AG04450 (cell line): ENCODE measurements around the gene ERFE. TPM values are rescaled to one million over a fixed set of nuclear protein-coding genes. Genes with fewer than 3 reads are reported as not detected.

Experiments
- CTCF ChIA-PET: fragments of 300-600, 350-600 bp; formaldehyde crosslinking; extraction: SDS; loops from one replicate; lab custom pipeline; 2022; ENCODE audit warnings: antibody characterized with exemption, inconsistent platforms; lab: Charles Lee
- POLR2A ChIA-PET: fragments of 350-600 bp; formaldehyde crosslinking; extraction: SDS; loops from one replicate; lab custom pipeline; 2021; ENCODE audit warnings: antibody characterized with exemption, inconsistent platforms; lab: Yijun Ruan, JAX
- DNase-seq: peaks from one replicate; pipeline ENCODE4 v3.0.0-alpha.2; 2011; ENCODE audit warnings: low read depth, low spot score
- H3K27ac ChIP-seq: one replicate; pipeline ENCODE4 v1.5.1; 2012; ENCODE audit warnings: low read depth, low read length, control low read depth
- H3K27me3 ChIP-seq: one replicate; pipeline ENCODE4 v1.6.0; 2012; ENCODE audit warnings: low read length; ENCODE audit not compliant: control insufficient read depth, insufficient read depth
- H3K4me3 ChIP-seq: 2 replicates; pipeline ENCODE4 v1.5.1; 2011; ENCODE audit warnings: mild to moderate bottlenecking, low read depth, low read length, control low read depth
- H3K9me3 ChIP-seq: 2 replicates; pipeline ENCODE4 v1.5.1; 2012; ENCODE audit warnings: low read length; ENCODE audit not compliant: control insufficient read depth, insufficient read depth
- CTCF ChIP-seq: IDR thresholded peaks from 2 replicates; pipeline ENCODE4 v1.5.1; 2011; ENCODE audit warnings: low read depth, low read length, control low read depth, inconsistent platforms
- polyA plus RNA-seq: library from polyadenylated mRNA; depleted of rRNA; stranded (reverse); fragments of >200 nt; gene quantifications from 2 replicates; pipeline ENCODE4 v1.2.3, GENCODE V29; 2011

The ERFE gene
- polyA plus RNA-seq, 1 experiment: 2.4 TPM

DNA sequence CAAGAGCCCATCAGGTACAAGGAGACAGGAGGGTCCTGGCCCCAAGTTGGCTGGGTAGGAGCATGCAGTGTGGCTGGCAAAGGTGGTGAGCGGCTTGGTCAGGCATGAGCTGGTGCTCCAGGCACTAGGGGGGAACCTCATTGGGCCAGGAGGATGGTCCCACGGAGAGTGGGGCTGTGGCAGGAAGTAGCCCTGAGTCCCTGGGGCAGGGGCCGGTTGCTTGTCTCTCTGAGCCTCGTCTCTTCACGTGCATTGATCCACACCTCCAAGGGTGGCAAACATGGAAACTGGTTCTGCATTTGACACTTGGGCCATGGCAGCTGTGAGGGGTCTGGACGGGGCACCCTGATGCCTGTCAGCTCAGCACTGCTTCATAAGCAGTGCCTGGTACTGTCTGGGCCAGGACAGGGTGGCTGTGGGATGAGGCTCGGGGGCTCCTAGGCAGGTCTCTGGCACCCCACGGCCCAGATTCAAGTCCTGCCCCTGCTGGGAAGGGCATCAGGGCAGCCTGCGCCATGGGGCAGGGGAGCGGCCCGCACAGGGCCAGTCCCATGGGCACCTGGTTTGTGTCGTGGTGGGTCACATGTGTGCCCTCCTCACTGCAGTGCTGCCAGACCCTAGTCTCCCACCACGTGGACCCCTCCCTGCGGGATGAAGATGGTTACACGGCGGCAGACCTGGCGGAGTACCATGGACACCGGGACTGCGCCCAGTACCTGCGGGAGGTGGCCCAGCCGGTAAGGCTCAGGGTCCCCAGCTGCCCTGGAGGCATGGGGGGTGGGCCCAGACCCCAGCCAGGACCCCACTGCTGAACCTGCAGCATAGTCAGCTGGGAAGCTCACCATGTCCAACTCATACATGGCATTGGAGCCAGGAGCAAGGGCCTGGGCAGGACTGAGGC, 42.2 kb upstream of the ERFE start:
- no peak for TF ChIP-seq CTCF
- Histone ChIP-seq H3K27ac (no peak overlapping the region), H3K27me3 (peaks cover 21% of the 10 kb centered on the region), H3K9me3 (peaks cover 16% of the 10 kb centered on the region; the same call in 1 of the 2 replicates), H3K4me3 (no peak overlapping the region)
- CTCF ChIA-PET: no interaction called here
- DNase-seq: no peak
- POLR2A ChIA-PET: no interaction called here

- no peak for TF ChIP-seq CTCF
- no peak for DNase-seq
- ChIA-PET POLR2A (no interaction called here), CTCF (no interaction called here)
- no peak overlapping the region for H3K4me3 ChIP-seq
- H3K27me3 ChIP-seq: peaks cover 21% of the 10 kb centered on the region
- peaks cover 16% of the 10 kb centered on the region; the same call in 1 of the 2 replicates for H3K9me3 ChIP-seq
- H3K27ac ChIP-seq: no peak overlapping the region
These were observed 41.3 kb upstream of the ERFE start for GRCh38 chr2:238117199-238118154.

DNA sequence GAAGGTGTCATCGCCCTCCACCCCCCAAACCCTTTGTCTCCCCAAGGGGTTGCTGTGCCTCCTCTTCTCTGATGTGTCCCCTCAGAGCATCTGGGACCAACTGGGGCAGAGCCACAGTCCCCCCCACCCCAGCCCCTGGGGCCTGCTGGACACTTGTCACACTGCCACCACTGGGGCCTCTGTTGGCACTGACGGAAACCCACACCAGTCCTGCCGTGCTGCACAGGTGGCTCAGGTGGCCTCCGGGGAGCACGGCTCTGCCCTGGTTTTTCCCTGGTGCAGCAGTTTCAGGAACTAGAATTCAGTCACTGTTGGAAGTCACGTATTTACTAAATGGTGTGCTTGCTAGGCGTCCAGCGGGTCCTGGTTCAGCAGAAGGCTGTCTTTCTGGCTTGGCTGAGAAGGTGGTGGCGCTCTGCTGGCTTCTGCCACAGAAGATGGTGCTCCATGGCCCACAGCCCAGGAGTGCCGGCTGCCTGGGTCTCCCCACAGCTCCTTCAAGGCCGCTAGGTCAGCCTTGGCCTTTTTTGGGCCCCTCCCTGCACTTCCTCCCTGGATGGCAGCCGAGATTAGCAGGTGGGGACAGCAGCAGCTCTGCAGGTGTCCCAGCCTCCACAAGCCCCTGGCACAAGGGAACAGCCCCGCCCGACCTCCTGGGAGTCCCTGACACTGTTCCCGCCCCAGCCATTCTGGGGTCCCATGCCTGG, 38.9 kb upstream of the ERFE start:
- Histone ChIP-seq H3K27ac (no peak overlapping the region), H3K27me3 (peaks cover 28% of the 10 kb centered on the region), H3K4me3 (no peak overlapping the region), H3K9me3 (peaks cover under 1% of the 10 kb centered on the region; the same call in 1 of the 2 replicates)
- DNase-seq: no peak
- POLR2A ChIA-PET: interaction anchor here (0.7 kb wide), 1 partner anchor 116 kb away, joined by 5 read pairs; no protein-coding TSS in a partner anchor
- CTCF ChIA-PET: no interaction called here
- TF ChIP-seq CTCF: no peak

GRCh38 chr2:238120463-238121298, 38.1 kb upstream of the ERFE start:
- POLR2A ChIA-PET: interaction anchor here (0.6 kb wide), 1 partner anchor 74 kb away, joined by 3 read pairs; no protein-coding TSS in a partner anchor
- H3K4me3 ChIP-seq: no peak overlapping the region

More at GRCh38 chr2:238120463-238121298, 38.1 kb upstream of the ERFE start:
- Histone ChIP-seq H3K27me3 (peaks cover 28% of the 10 kb centered on the region), H3K27ac (no peak overlapping the region), H3K9me3 (no peaks in the 10 kb centered on the region; the same call in 1 of the 2 replicates)
- no peak for TF ChIP-seq CTCF
- DNase-seq: no peak
- CTCF ChIA-PET: no interaction called here
